Measurements from ENCODE around the gene RBM14. TPM values are rescaled to one million over a fixed set of nuclear protein-coding genes. Genes with fewer than 3 reads are reported as not detected.

The RBM14 gene
- total and polyA plus RNA-seq, 2 experiments from 2014 or later, result 28.4 to 40.6 TPM

DNA sequence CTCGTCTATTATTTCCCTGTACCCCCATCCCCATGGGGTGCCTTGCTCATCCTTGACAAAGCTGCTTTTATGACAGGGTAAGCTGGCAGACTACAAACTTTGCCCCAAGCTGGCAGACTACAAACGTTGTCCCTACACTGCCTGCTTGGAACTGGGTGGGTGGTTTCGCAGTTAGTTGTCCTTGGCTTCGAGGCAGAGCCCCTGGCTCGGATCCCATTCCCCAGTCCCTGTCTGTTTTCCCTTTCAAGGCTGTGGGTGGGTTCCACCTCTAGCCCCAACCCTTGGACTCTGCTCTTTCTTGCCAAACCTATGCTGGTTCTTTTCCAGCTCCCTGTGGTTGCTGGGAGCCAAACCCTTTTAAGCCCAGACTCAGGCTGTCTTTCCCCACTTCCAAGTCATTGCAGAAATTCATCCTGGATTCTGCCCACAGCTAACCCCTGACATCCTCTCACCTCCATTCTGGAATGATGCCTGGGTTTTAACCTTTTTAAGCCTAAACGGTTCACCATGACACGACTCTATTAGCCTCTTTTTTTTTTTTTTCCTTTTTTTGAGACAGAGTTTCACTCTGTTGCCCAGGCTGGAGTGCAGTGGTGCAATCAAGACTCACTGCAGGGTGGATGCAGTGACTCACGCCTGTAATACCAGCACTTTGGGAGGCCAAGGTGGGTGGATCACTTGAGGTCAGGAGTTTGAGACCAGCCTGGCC is 9.2 kb upstream of the RBM14 start:
- Histone ChIP-seq H3K9me3 (ENCODE audit: low read depth) (no peaks in the 10 kb centered on the region), H3K36me3 (ENCODE audit: low read depth) (no peaks in the 10 kb centered on the region), H3F3A (ENCODE audit: insufficient read depth) (peaks cover 24% of the 10 kb centered on the region), H3K4me2 (ENCODE audit: unreplicated experiment) (peak overlapping the region; percentile 63), H2AFZ (peak overlapping the region; percentile 46), H3K9me2 (ENCODE audit: insufficient read depth) (no peaks in the 10 kb centered on the region), H3K9ac (peak overlapping the region; percentile 68), H3K4me1 (ENCODE audit: insufficient read depth) (peaks cover 17% of the 10 kb centered on the region), H4K20me1 (ENCODE audit: insufficient read depth) (no peaks in the 10 kb centered on the region), H3K27ac (peak overlapping the region; percentile 86), H3K27me3 (replicated peaks; ENCODE audit: insufficient read depth) (no peaks in the 10 kb centered on the region), H3K79me2 (ENCODE audit: insufficient read depth) (no peaks in the 10 kb centered on the region), H3K4me3 (peak overlapping the region; percentile 35)
- in situ Hi-C loops (cut with MboI), result no loop called here
- peak; percentile 88 for DNase-seq
- TF ChIP-seq EZH2 (IDR thresholded peaks at IDR 0.05; ENCODE audit: insufficient read depth, poor library complexity, severe bottlenecking) (no peak), EZH2phosphoT487 (IDR thresholded peaks at IDR 0.05; ENCODE audit: insufficient read depth, low read depth) (no peak)
- 1 to 2% methylated on average over 8 of the region's 8 CpGs for WGBS, 2 experiments (ENCODE audit: low coverage in 1 of 2, low lambda C conversion rate in 2 of 2, missing lambda C conversion rate in 2 of 2)

DNA sequence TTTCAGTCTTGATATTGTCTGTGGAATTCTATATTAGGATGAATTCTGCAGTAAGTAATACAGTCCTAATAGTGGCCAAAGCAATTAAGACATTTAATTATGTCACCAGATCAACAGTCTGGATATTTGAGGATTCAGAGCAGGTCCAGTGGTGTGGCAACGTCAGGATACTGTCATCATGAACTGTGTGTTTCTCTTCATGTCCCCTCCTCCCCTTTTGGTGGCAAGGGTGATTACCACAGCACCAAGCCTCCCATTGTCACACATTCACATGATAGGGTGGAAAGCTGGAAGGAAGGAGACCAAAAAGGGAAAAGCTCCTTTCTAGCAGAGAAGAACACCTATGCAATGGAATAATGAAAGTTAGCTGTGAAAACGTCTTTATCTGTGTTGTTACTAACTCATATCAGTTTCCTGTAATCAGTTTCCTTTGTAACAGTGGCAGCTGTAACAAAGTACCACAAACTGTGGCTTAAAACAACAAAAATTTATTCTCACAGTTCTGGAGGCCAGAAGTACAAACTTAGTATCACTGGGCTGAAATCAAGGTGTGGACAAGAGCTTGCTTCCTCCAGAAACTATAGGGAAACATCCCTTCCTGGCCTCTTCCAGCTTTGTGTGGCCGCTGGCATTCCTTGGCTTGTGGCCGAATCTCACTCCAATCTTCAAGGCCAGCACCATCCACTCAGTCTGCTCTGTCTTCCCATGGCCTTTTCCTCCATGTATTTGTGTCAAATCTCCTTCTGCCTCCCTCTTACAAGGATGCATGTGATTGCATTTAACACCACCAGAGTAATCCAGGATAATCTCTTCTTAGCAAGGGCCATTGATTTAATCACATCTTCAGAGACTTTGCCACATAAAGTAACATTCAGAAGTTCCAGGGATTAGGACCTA is 6.5 kb upstream of the RBM14 start:
- H3K36me3 ChIP-seq (ENCODE audit: low read depth), result no peaks in the 10 kb centered on the region
- TF ChIP-seq EZH2 (IDR thresholded peaks at IDR 0.05; ENCODE audit: insufficient read depth, poor library complexity, severe bottlenecking) (no peak), EZH2phosphoT487 (IDR thresholded peaks at IDR 0.05; ENCODE audit: insufficient read depth, low read depth) (no peak)
- WGBS, 2 experiments (ENCODE audit: low coverage in 1 of 2, low lambda C conversion rate in 2 of 2, missing lambda C conversion rate in 2 of 2), result 82 to 89% methylated on average over 4 of the region's 4 CpGs
- H2AFZ ChIP-seq, result no peak overlapping the region
- no peak overlapping the region for H3K27ac ChIP-seq
- no peak overlapping the region for H3K4me2 ChIP-seq (ENCODE audit: unreplicated experiment)
- H3K9ac ChIP-seq, result no peak overlapping the region
- DNase-seq, result no peak
- no peaks in the 10 kb centered on the region for H3K9me3 ChIP-seq (ENCODE audit: low read depth)
- H3K4me1 ChIP-seq (ENCODE audit: insufficient read depth), result peaks cover 17% of the 10 kb centered on the region
- H3K9me2 ChIP-seq (ENCODE audit: insufficient read depth), result no peaks in the 10 kb centered on the region
- H3K27me3 ChIP-seq (replicated peaks; ENCODE audit: insufficient read depth), result no peaks in the 10 kb centered on the region
- no peak overlapping the region for H3K4me3 ChIP-seq
- in situ Hi-C loops (cut with MboI), result no loop called here
- H4K20me1 ChIP-seq (ENCODE audit: insufficient read depth), result no peaks in the 10 kb centered on the region
- H3K79me2 ChIP-seq (ENCODE audit: insufficient read depth), result peaks cover 3% of the 10 kb centered on the region
- peaks cover 24% of the 10 kb centered on the region for H3F3A ChIP-seq (ENCODE audit: insufficient read depth)

- in situ Hi-C loops (cut with MboI), result no loop called here
- Histone ChIP-seq H3K27ac (no peak overlapping the region), H3K9me3 (ENCODE audit: low read depth) (no peaks in the 10 kb centered on the region), H3F3A (ENCODE audit: insufficient read depth) (peaks cover 17% of the 10 kb centered on the region), H3K79me2 (ENCODE audit: insufficient read depth) (peaks cover 19% of the 10 kb centered on the region), H2AFZ (no peak overlapping the region), H3K4me2 (ENCODE audit: unreplicated experiment) (no peak overlapping the region), H3K4me3 (no peak overlapping the region), H3K27me3 (replicated peaks; ENCODE audit: insufficient read depth) (no peaks in the 10 kb centered on the region), H3K4me1 (ENCODE audit: insufficient read depth) (peaks cover 16% of the 10 kb centered on the region), H3K36me3 (ENCODE audit: low read depth) (no peaks in the 10 kb centered on the region), H3K9ac (no peak overlapping the region), H4K20me1 (ENCODE audit: insufficient read depth) (no peaks in the 10 kb centered on the region; the same call in 1 of the 2 replicates), H3K9me2 (ENCODE audit: insufficient read depth) (no peaks in the 10 kb centered on the region)
- DNase-seq, result no peak
- WGBS, 2 experiments (ENCODE audit: low coverage in 1 of 2, low lambda C conversion rate in 2 of 2, missing lambda C conversion rate in 2 of 2), result 94 to 100% methylated on average over 1 of the region's 1 CpG
- TF ChIP-seq EZH2phosphoT487 (IDR thresholded peaks at IDR 0.05; ENCODE audit: insufficient read depth, low read depth) (no peak), EZH2 (IDR thresholded peaks at IDR 0.05; ENCODE audit: insufficient read depth, poor library complexity, severe bottlenecking) (no peak)
Measured at GRCh38 chr11:66612458-66612857, 4.0 kb upstream of the RBM14 start.

- H3K9me2 ChIP-seq (ENCODE audit: insufficient read depth), result no peaks in the 10 kb centered on the region
- peaks cover 15% of the 10 kb centered on the region for H3K4me1 ChIP-seq (ENCODE audit: insufficient read depth)
- peaks cover 11% of the 10 kb centered on the region for H4K20me1 ChIP-seq (ENCODE audit: insufficient read depth)
- 95 to 97% methylated on average over 13 of the region's 13 CpGs for WGBS, 2 experiments (ENCODE audit: low coverage in 1 of 2, low lambda C conversion rate in 2 of 2, missing lambda C conversion rate in 2 of 2)
- H3K4me3 ChIP-seq, result no peak overlapping the region
- H3K79me2 ChIP-seq (ENCODE audit: insufficient read depth), result peaks cover 35% of the 10 kb centered on the region
- no peak for TF ChIP-seq EZH2phosphoT487 (IDR thresholded peaks at IDR 0.05; ENCODE audit: insufficient read depth, low read depth)
- TF ChIP-seq EZH2 (IDR thresholded peaks at IDR 0.05; ENCODE audit: insufficient read depth, poor library complexity, severe bottlenecking), result no peak
- DNase-seq, result no peak
- no peaks in the 10 kb centered on the region for H3K9me3 ChIP-seq (ENCODE audit: low read depth)
- H3K36me3 ChIP-seq (ENCODE audit: low read depth), result no peaks in the 10 kb centered on the region
- no peak overlapping the region for H3K27ac ChIP-seq
- no peaks in the 10 kb centered on the region for H3K27me3 ChIP-seq (replicated peaks; ENCODE audit: insufficient read depth)
- no peak overlapping the region for H3K9ac ChIP-seq
- peaks cover 23% of the 10 kb centered on the region for H3F3A ChIP-seq (ENCODE audit: insufficient read depth)
- no peak overlapping the region for H3K4me2 ChIP-seq (ENCODE audit: unreplicated experiment)
- no peak overlapping the region for H2AFZ ChIP-seq
- in situ Hi-C loops (cut with MboI), result no loop called here
Measured at GRCh38 chr11:66614073-66614472, 2.4 kb upstream of the RBM14 start.
